Esophagus muscularis mucosa (tissue), 4 donors: Measurements from ENCODE around the gene C11orf68. TPM values are rescaled to one million over a fixed set of nuclear protein-coding genes. Genes with fewer than 3 reads are reported as not detected.

Experiments used
- DNase-seq: peaks from one replicate; pipeline ENCODE4 v3.0.0-alpha.2; 2017; ENCODE audit errors: extremely low spot score
- H3K27ac ChIP-seq, 4 donors: fragments of 200-600 bp; sonication (generic); replicated peaks in 1 of 4; 1 replicate in 3 of 4; 2 replicates in 1 of 4; pipeline ENCODE4 v1.5.1; 2016 to 2019; ENCODE audit warnings: mild to moderate bottlenecking in 1 of 4
- H3K27me3 ChIP-seq, 4 donors: fragments of 200-600 bp; sonication (generic); one replicate each; pipeline versions ENCODE4 v1.5.1 to v1.6.0; 2016 to 2019
- H3K36me3 ChIP-seq, 4 donors: fragments of 200-600 bp; sonication (generic); one replicate each; pipeline ENCODE4 v1.5.1; 2016 to 2019
- H3K4me1 ChIP-seq, 4 donors: fragments of 200-600 bp; sonication (generic); one replicate each; pipeline ENCODE4 v1.5.1; 2016 to 2019
- H3K4me3 ChIP-seq, 4 donors: fragments of 200-600 bp; sonication (generic); 1 replicate in 2 of 4; 2 replicates in 2 of 4; pipeline ENCODE4 v1.5.1; 2016 to 2019; ENCODE audit warnings: mild to moderate bottlenecking in 4 of 4, moderate library complexity in 1 of 4
- H3K9me3 ChIP-seq, 4 donors: fragments of 200-600 bp; sonication (generic); 1 replicate in 3 of 4; 2 replicates in 1 of 4; pipeline ENCODE4 v1.5.1; 2016 to 2019
- CTCF ChIP-seq, 3 experiments: fragments of 200-600 bp in 2 of 3; fragments of 450-650 bp in 1 of 3; sonication (generic) in 2 of 3; IDR thresholded peaks; one replicate each; pipeline ENCODE4 v1.5.1; 2017 to 2019; ENCODE audit warnings: antibody characterized with exemption in 3 of 3, mild to moderate bottlenecking in 2 of 3, moderate library complexity in 1 of 3
- EP300 ChIP-seq: sonication (generic); formaldehyde crosslinking; IDR thresholded peaks from one replicate; pipeline ENCODE4 v1.6.1; 2017; ENCODE audit warnings: antibody characterized with exemption
- POLR2A ChIP-seq: fragments of 450-650 bp; IDR thresholded peaks from one replicate; pipeline ENCODE4 v1.6.1; 2017; ENCODE audit warnings: antibody characterized with exemption, moderate library complexity, mild to moderate bottlenecking, low read depth
- POLR2AphosphoS5 ChIP-seq, 2 donors: sonication (generic); formaldehyde crosslinking; IDR thresholded peaks; one replicate each; pipeline ENCODE4 v1.6.1; 2017; ENCODE audit warnings: antibody characterized with exemption in 2 of 2
- WGBS: methylation state at CpG from one replicate; pipeline ENCODE4 v1.1.5; 2018; 5-methylcytosine and 5-hydroxymethylcytosine counted together
- intact Hi-C: fragments of 100-400 bp; cut with DNase I; formaldehyde crosslinking; loops from one replicate; pipeline ENCODE4 v1.15.1; 2023
- total RNA-seq, 4 donors: library from RNA; depleted of rRNA; stranded (reverse); fragments of >200 nt; gene quantifications; one replicate each; pipeline versions ENCODE4 v1.1.0 to v1.2.1, GENCODE V29; 2016

The C11orf68 gene
- total RNA-seq, 4 donors from 2014 or later: 18.2 to 56.0 (median 28.0) TPM

GRCh38 chr11:65870706-65871681, 47.9 kb downstream of the C11orf68 start:
- no peaks in the 10 kb centered on the region for H3K9me3 ChIP-seq
- 50% methylated on average over 14 of the region's 24 CpGs for WGBS
- H3K27ac ChIP-seq: peak overlapping the region; percentile 92 to 99 (median 96)
- no peak for DNase-seq
- H3K4me1 ChIP-seq: peaks cover 26 to 63% (median 55%) of the 10 kb centered on the region in 4 donors
- TF ChIP-seq POLR2A (no peak), POLR2AphosphoS5 (IDR thresholded peaks at IDR 0.05) (peak in 1 of 2 donors; percentile 38)
- peaks cover 5 to 52% (median 42%) of the 10 kb centered on the region in 4 donors for H3K36me3 ChIP-seq
- peak overlapping the region; percentile 64 to 83 (median 74) for H3K4me3 ChIP-seq
- intact Hi-C loops: no loop called here
- no peaks in the 10 kb centered on the region for H3K27me3 ChIP-seq

GRCh38 chr11:65870307-65870658, 48.6 kb downstream of the C11orf68 start:
- Histone ChIP-seq H3K36me3 (peaks cover 11 to 59% (median 49%) of the 10 kb centered on the region in 4 donors), H3K27me3 (no peaks in the 10 kb centered on the region), H3K4me3 (no peak overlapping the region), H3K4me1 (peaks cover 26 to 68% (median 55%) of the 10 kb centered on the region in 4 donors), H3K27ac (peak overlapping the region; percentile 92 to 99 (median 96)), H3K9me3 (no peaks in the 10 kb centered on the region)
- no peak for TF ChIP-seq POLR2A
- TF ChIP-seq POLR2AphosphoS5 (IDR thresholded peaks at IDR 0.05): no peak
- TF ChIP-seq CTCF (IDR thresholded peaks at IDR 0.05): no peak
- TF ChIP-seq EP300: no peak
- WGBS: no CpG with 5 or more reads among the region's 11 CpGs
- DNase-seq: no peak
- intact Hi-C loops: no loop called here

- Histone ChIP-seq H3K4me1 (peaks cover 26 to 73% (median 55%) of the 10 kb centered on the region in 4 donors), H3K27me3 (no peaks in the 10 kb centered on the region), H3K4me3 (no peak overlapping the region), H3K27ac (peak overlapping the region; percentile 92 to 99 (median 96)), H3K36me3 (peaks cover 16 to 64% (median 54%) of the 10 kb centered on the region in 4 donors), H3K9me3 (no peaks in the 10 kb centered on the region)
- intact Hi-C loops: no loop called here
- no peak for DNase-seq
- peak in 1 of 2 donors; percentile 20 for TF ChIP-seq POLR2AphosphoS5 (IDR thresholded peaks at IDR 0.05)
- no peak for TF ChIP-seq CTCF (IDR thresholded peaks at IDR 0.05)
- WGBS: 83% methylated on average over 13 of the region's 24 CpGs
Observed at GRCh38 chr11:65869643-65870306, 49.1 kb downstream of the C11orf68 start.

- Histone ChIP-seq H3K27ac (peak overlapping the region in 1 of 4 donors; percentile 47), H3K9me3 (no peaks in the 10 kb centered on the region), H3K4me3 (no peak overlapping the region), H3K36me3 (peaks cover 25 to 73% (median 63%) of the 10 kb centered on the region in 4 donors), H3K4me1 (peaks cover 23 to 80% (median 52%) of the 10 kb centered on the region in 4 donors), H3K27me3 (no peaks in the 10 kb centered on the region)
- no peak for DNase-seq
- WGBS: 94% methylated on average over 2 of the region's 3 CpGs
- TF ChIP-seq POLR2A (no peak), EP300 (no peak), CTCF (IDR thresholded peaks at IDR 0.05) (no peak), POLR2AphosphoS5 (IDR thresholded peaks at IDR 0.05) (no peak)
- intact Hi-C loops: no loop called here
Observed at GRCh38 chr11:65868907-65869306, 50.0 kb downstream of the C11orf68 start.
